GM12873 (cell line): ENCODE results near the gene FTSJ1.

Source experiments
- TF ChIP-seq, protein P1 (sequence below): IDR thresholded peaks from 2 replicates; pipeline ENCODE4 v1.5.1; 2012; ENCODE audit warnings: low read depth, mild to moderate bottlenecking, moderate library complexity, low read length, control low read depth; ENCODE audit not compliant: insufficient read depth; ENCODE audit errors: missing control alignments

Gene FTSJ1

DNA sequence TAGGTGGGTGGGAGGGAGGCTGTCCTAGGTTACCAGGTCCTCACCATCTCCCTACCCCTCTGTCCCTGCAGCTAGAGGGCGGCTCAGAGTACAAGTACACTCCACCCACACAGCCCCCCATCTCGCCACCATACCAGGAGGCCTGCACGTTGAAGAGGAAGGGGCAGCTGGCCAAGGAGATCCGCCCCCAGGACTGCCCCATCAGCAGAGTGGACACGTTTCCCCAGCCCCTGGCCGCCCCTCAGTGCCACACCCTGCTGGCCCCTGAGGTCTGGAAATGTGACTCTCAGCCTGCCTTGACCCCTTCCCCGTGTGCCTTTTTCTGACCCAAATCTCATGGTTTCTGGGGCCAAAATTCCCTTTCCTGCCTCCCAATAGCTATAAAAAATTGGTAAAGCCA is 6.5 kb downstream of the FTSJ1 start:
- TF ChIP-seq, protein P1, sequence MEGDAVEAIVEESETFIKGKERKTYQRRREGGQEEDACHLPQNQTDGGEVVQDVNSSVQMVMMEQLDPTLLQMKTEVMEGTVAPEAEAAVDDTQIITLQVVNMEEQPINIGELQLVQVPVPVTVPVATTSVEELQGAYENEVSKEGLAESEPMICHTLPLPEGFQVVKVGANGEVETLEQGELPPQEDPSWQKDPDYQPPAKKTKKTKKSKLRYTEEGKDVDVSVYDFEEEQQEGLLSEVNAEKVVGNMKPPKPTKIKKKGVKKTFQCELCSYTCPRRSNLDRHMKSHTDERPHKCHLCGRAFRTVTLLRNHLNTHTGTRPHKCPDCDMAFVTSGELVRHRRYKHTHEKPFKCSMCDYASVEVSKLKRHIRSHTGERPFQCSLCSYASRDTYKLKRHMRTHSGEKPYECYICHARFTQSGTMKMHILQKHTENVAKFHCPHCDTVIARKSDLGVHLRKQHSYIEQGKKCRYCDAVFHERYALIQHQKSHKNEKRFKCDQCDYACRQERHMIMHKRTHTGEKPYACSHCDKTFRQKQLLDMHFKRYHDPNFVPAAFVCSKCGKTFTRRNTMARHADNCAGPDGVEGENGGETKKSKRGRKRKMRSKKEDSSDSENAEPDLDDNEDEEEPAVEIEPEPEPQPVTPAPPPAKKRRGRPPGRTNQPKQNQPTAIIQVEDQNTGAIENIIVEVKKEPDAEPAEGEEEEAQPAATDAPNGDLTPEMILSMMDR = no peak

DNA sequence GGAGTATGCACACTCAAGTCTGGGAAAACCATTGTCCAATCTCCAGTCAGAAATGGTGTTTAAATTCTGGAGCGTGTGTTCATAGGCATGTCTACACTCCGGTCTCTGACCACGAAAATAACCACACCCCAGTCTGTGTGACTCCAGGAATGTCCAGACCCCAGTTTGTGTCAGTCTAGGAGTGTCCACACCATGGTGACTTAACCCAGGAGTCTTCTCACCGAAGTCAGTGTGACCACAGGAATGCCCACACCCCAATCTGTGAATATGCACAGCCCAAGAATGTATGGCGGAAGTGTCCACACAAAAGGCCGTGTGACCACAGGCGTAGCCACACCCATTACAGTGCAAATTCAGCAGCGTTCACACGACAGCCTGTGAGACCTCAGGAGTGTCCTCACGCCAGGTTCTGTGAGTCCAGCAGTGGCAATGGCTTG is 11.4 kb downstream of the FTSJ1 start:
- TF ChIP-seq, protein P1 = no peak

DNA sequence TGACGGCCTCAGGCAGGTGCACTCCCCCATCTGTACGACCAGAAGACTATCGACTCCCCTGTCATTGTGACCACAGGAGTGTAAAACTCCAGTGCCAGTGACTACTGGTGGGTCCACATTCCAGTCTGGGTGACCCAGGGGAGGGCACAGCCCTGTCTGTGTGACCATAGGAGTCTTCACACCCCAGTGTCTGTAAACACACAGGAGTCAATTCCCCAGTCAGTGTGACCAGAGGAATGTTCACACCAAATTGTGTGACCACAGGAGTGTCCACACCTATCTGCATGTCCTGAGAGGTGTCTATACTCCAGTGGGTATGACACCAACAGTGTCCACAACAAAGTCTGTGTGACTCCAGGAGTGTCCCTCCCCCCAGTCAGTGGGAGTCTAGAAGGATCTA is 12.0 kb downstream of the FTSJ1 start:
- TF ChIP-seq, protein P1 = no peak

DNA sequence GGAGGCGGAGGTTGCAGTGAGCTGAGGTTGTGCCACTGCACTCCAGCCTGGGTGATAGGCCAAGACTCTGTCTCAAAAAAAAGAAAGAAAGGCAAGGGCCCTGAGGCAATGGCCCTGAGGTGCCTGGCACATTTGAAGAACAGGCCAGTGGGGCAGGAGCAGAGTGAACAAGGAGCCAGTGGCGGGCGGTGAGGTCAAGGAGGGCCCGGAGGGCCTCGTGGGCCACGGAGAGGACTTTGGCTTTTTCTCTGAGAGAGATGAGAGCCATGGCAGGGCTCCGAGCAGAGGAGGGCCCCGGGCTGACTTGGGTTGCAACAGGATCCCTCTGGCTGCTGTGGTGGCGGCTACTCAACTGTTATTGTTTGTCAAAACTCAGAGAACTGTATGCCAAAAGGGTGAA is 13.3 kb downstream of the FTSJ1 start:
- TF ChIP-seq, protein P1 = no peak

DNA sequence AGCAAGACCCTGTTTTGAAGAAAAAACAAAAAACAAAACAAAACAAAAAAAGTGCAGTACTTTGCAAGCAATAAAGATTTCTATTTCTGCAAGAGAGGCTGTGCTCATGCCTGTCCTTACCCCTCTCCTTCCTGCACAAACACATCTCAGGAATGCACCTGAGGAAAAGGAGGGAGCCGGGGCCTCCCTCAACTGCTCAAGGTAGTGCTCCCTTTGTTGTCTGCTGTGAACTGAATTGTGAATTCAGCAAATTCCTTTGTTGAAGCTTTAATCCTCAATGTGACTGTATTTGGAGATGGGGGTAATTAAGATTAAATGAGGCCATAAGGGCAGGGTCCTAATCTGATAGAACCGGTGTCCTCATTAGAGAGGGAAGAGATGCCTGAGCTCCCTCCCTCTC is 13.9 kb downstream of the FTSJ1 start:
- TF ChIP-seq, protein P1 = no peak

DNA sequence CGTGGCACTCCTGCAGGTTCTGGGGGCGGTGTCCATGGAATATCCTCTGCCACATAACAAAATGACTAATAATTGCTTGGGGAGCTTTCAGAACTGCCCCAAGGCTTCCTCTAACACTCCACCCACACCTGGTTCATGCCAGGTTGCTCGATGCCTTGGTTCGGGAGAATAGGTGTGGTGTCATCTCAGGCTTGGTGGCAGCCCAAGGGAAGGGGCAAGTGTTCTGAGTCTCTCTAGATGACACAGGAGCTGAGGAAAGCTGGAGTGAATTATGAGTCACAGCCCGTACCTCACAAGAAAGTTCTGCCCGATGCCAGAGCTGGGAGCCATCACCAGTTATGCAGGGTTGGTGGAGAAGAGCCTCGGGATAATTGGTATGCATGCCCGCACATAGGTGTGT is 14.7 kb downstream of the FTSJ1 start:
- TF ChIP-seq, protein P1 = no peak

DNA sequence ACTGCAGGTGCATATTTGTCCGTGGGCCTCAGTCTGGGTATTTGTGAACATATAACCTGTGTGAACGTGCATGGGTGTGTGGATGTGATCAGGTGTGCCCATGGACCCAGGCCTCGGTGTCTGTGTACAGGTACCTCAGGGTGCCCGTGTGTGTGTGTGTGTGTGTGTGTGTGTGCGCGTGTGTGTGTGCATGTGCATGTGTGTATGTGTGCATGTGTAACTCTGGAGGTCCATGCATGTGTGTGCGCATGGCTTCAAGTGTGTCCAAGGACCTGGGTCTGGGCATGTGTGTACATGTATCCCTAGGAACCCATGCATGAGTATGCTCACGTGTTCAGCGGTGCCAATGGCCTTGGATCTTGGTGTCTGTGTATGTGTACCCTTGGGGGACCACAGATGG is 15.8 kb downstream of the FTSJ1 start:
- TF ChIP-seq, protein P1 = no peak

DNA sequence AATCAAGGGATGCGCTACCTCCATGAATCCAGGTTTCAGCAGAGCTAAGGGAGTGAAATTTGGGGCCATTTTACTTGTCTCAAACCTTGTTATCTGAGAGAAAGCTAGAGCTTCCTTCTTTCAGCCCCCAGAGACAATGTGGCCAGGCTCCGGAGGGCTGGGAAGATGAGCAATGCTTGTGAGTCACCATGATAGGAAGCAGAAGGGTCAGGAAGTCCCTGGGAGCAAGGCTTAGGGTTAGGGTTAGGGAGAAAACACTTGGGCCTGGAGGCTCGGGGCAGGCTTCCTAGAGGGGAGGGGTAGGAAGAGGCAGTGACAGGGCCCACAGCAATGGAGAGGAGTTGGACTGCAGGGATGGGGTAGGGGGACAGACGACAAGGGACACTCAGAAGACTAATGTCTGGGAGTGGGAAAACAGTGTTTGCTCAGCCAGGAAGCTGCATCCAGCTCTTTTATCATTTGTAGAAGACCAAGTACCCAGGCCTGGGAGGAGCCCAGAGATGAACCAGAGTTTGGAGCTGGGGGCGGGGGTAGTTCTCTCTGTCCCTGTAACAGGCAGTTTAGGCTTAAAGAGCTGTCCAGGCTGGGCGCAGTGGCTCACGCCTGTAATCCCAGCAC is 16.4 kb downstream of the FTSJ1 start:
- TF ChIP-seq, protein P1 = no peak
